EL (cell line): ENCODE data around the gene MRGPRF.

Experiments used
- DNase-seq: peaks from one replicate; pipeline ENCODE4 v3.0.0-alpha.2; 2016

The MRGPRF gene

DNA sequence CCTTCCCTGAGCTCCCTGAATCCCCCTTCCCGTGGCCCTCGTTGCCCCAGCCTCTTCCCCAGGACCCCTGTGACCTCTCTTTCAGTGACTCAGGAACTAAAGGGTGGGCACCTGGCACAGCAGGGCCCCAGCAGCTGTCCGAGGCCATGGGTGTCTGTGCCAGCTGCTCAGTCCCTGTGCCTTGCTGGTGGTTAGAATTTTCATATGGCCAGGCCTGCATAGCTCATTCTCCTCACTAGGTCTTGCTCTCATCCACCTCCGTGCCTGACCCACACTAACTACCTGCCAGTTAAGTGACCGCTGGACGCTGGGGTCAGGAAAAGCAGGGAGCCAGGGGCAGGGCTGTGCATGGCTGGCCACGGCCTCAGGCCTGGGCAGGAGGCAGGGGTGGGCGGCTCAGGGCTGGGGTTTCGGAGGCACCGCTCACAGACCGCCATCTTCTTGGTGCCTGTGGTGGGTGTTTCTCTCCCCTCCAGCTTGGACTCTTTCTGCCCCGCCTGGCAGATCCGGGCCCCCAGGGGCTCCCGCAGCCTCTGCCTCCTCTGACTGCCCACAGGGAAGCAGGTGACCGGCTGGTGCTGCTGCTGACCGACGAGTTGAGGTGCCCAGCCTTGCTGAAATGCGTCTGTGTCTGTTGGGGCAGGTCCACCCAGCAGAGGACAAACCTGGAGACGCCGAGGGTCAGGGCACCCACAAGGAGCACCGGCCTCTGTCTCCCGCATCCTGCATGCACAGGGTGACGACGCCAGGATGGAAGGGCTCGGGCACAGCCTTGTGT is 52.6 kb downstream of the MRGPRF start:
- no peak for DNase-seq

DNA sequence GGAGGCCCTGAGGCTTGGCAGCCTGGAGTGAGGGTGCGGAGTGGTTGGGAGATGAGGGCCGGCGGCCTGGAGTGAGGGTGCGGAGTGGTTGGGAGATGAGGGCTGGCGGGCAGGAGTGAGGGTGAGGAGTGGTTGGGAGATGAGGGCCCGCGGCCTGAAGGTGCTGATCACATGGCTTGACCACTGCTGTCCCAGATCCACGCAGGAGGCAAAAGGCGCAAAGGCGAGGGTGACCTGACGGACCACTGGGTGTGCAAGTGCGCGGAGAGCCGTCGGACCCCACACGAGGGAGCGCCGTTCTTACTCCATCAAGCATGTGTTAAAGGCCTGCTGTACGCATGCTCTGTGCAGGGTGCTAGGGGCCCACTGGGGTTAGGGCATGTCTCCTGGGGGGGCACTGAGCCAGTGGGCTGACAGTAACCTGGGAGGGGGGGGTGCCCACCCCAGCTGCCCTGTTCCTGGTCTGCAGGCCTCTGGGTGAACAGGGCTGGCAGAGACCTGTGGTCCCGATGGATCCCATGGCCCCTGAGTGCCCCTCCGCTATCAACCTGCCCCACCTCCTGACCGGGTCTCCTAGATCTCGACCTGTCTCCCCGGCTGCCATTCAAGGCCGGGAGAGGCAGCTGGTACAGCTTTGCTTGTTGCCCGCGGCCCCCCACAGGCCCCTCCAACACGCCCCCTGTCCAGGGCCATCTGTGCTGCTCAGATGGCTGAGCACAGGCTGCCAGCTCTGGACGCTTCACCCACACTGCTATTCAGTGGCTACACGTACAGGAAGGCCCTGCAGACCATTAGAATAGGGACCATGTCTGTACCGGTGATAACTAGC is 53.4 kb downstream of the MRGPRF start:
- DNase-seq: no peak

DNA sequence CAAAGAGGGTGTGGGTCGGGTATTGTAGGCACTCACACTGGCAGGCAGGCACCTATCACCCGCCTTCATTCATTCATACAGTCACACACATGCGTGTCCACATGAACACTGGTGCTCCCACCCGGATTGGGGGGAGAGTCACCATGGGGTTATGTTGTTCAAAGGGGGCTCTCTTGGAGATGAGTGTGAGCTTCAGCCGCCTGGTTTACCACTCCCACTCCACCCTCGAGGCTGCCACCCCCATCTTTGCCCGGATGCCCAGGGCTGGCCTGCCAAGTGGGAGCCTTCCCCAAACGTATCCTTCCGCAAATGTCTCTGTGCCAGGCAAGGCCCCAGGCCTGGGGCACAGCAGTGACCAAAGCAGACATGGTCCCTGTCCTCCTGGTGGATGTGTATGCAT is 54.8 kb downstream of the MRGPRF start:
- no peak for DNase-seq

DNA sequence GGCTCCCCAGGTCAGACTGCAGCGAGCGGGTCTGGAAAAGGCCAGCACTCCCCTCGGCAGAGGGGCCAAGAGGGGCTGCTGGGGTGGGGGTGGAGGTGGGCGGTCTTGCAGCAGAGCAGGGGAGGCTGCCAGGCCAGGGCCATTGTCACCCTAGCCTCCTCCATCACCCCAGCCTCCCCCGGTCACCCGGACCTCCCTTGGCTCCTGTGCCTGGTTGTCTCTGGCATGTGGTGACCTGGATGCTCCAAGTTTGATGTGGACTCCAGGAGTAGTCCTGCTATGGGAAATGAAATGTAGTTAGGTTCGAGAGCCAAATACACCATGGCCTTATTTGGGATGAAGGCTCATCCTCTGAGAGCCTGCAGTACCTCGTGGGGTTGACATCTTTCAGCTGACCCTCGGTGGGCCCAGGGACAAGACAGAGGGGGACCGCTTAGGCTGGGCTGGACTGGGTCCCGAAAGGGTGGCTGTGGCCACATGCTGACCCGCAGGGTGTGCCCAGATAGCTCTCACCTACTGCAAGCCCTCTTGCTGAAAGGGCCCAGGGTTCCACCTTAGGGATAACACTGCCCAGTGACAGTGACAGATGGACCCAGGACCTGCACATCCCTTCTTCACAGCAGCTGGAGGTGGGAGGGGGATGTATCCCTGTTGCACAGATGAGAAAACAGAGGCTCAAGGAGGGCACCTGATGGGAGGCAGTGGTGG is 56.3 kb downstream of the MRGPRF start:
- no peak for DNase-seq

DNA sequence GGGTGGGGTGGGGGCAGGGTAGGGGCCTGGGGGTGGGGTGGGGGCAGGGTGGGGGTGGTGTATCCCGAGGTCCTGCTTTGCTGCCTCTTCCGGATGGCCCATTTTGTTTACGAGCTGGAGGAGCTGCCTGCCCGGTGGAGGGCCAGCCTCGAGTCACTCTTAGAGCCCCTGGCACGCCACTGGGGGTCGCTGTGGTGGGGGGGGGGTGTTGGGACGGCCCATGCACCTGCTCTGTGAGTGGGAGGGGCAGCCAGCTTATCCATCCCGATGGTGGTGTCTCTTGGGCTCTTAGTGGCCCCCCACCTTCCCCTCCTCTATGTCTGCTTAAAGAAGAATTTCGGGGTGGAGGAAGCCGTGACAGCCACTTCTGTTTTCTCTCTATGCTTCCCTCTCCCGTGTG is 56.9 kb downstream of the MRGPRF start:
- no peak for DNase-seq

DNA sequence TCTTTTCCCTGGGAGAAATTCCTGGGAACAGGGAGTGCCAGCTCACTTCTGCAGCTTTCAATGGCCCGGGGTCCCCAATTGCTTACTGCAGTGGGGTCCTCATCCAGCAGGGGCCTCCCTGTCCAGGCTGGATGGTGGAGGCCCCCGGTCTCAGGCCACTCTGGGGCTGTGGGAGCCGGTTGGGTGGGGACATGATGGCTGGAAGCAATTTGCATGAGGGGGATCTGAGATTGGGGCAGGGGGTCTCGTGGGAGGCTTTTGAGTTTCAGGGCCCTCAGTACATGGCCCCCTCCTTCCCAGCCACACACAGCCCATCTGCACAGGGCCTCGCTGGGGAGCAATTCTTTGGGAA is 57.5 kb downstream of the MRGPRF start:
- no peak for DNase-seq

DNA sequence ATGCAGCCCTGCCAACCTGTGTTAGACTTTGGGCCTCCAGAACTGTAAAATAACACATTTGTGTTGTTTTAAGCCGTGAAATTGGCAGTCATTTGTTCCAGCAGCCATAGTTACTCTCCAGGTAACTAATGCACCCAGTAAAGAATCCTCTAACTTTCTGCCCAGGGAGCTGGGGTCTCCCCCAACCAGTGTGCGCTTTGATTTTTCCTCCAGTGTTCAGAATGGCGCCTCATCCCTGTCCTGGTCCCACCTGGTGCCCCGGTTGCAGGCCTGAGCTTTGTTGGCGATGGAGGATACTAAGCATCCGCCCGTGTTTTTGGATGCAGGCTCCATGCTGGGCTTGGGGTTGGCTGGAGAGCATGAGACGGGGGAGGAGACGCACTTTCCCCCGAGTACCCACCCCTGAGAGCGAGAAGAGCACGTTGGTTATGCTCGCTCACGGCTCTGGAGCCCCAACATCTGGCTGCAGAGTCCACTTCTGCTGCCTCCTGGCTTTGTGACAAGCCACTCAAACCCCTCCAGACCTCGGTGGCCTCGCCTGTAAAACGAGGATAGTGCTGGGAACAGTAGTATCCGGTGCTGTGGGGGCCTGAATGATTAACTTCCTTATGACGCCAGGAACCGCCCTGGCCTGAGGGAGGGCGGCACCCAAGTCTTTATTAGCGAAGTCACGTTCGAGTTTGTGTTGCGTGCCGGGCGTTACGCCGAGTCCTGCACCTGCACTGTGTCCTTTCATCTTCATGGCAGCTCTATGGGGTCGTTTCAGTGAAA is 58.0 kb downstream of the MRGPRF start:
- peak; percentile 65 for DNase-seq
